SH-SY5Y (cell line): Measurements from ENCODE around the gene CPNE5.

Experiments used
- GATA2 ChIP-seq: IDR thresholded peaks from 2 replicates; pipeline ENCODE4 v1.6.1; 2011; ENCODE audit warnings: mild to moderate bottlenecking, low read depth, low read length
- GATA3 ChIP-seq: IDR thresholded peaks from 2 replicates; pipeline ENCODE4 v1.6.1; 2011; ENCODE audit warnings: low read depth, mild to moderate bottlenecking, low read length, moderate library complexity

GRCh38 chr6:36717871-36718540 lies 121.2 kb downstream of the CPNE5 start:
- no peak for TF ChIP-seq GATA2
- TF ChIP-seq GATA3 = no peak
